Activated CD8-positive, alpha-beta memory T cell treated with anti-CD3 and anti-CD28 coated beads, Interleukin-2, amount 50 U/mL, for 24 hours (primary cell): Measurements from ENCODE around the gene SERPINB1.
A peak's percentile ranks its signal among the peaks of the same experiment; 100 is the strongest.
"Not testable (repeated sequence)": the region's sequence is repeated elsewhere in the genome, so short reads cannot be mapped to it uniquely, and the experiment has no call there.

Experiments
- DNase-seq: peaks from one replicate; pipeline ENCODE4 v3.0.0-alpha.2; 2020; ENCODE audit errors: extremely low read depth

SERPINB1 gene

GRCh38 chr6:2841264-2842138 is at the start of gene SERPINB1:
TSS of gene SERPINB1 (minus strand) at chr6:2841863. CDS start at chr6:2840586, 1,277 bp downstream.
- peak; percentile 61 for DNase-seq

GRCh38 chr6:2890976-2891767 is 49.5 kb upstream of the SERPINB1 start:
- no peak for DNase-seq

DNA sequence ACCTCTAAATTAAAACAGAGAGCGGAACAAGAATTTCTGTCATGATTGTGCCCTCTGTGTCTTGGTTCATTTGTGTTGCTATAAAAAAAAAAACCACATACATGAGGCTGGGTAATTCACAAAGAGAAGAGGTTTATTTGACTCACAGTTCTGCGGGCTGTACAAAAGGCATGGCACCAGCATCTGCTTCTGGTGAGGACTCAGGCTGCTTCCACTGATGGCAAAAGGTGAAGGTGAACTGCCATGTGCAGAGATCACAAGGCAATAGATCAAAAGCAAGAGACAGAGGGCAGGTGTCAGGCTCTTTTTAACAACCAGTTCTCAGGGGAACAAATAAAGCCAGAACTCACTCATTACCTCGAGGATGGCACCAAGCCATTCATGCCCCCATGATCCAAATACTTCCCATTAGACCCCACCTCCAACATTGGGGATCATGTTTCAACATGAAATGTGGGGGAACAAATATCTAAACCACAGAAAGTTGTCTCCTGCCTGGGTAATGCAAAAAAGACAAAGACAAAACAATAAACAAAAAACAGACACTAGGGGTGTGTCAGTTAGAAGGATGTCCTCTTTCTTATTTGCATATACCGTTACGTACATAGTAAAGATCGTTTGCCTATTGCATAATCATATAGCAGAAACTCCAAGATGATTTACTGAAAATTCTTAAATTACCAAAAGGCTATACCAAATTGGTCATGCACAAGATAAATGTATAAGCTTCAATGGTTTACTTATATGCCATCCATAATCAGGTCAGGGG is 44.5 kb upstream of the SERPINB1 start:
- no peak for DNase-seq

GRCh38 chr6:2884804-2885203 is 43.1 kb upstream of the SERPINB1 start:
- DNase-seq = no peak

GRCh38 chr6:2883673-2884072 is 42.0 kb upstream of the SERPINB1 start:
- no peak for DNase-seq

GRCh38 chr6:2881423-2881822 is 39.8 kb upstream of the SERPINB1 start:
- DNase-seq = no peak

DNA sequence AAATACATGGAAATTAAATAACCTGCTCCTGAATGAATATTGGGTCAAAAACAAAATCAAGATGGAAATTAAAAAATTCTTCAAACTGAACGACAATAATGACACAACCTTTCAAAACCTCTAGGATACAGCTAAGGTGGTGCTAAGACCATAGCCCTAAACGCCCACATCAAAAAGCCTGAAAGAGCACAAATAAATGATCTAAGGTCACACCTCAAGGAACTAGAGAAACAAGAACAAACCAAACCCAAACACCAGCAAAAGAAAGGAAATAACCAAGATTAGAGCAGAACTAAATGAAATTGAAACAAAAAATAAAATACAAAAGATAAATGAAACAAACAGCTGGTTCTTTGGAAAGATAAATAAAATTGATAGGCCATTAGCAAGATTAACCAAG is 38.5 kb upstream of the SERPINB1 start:
- DNase-seq = not testable (repeated sequence)

DNA sequence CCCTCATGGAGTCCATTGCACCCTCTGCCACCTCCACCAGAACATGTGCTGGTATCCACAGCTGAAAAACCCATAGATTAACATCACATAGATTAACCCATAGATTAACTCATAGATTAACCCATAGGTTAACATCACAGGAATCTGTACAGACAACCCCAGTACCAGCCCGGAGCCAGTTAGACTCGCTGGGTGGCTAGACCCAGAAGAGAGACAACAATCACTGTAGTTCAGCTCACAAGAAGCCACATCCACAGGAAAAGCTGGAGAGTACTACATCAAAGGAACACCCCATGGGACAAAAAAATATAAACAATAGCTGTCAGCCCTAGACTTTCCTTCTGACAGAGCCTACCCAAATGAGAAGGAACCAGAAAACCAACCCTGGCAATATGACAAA is 36.3 kb upstream of the SERPINB1 start:
- DNase-seq = no peak

DNA sequence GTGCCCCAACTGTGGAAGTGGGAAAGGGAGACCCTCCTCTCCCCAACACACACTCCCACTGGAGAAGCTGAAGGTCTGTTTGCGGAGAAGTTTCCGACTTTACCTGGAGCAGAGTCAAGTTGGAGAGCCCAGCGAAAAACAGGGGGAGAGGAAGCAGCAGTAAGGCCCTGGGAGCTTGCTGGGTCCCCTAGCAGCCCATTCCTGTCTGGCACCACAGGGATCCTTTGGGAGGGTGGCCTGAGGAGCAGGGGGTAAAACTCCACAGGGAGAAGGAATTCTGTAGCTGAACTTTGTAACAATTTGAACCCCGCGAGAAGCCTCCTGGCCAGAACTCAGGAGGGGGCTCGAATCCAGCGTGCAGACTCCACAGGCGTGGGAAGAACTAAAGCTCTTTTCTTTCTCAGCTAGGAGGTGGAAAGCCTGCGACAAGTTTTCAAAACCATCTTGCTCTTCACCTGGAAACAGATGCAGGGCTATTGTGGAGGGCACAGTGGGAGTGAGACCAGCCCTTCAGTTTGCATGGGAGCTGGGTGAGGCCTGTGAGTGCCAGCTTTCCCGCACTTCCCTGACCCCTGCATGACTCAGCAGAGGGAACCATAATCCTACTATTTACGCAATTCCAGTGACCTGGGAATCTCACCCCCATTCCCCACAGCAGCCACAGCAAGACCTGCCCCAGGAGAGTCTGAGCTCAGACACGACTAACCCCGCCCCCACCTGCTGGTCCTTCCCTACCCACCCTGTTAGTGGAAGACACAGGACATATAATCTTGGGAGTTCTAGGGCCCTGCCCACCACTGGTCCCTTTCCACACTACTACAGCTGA is 35.6 kb upstream of the SERPINB1 start:
- DNase-seq = no peak

GRCh38 chr6:2876210-2877056 is 34.8 kb upstream of the SERPINB1 start:
- no peak for DNase-seq

DNA sequence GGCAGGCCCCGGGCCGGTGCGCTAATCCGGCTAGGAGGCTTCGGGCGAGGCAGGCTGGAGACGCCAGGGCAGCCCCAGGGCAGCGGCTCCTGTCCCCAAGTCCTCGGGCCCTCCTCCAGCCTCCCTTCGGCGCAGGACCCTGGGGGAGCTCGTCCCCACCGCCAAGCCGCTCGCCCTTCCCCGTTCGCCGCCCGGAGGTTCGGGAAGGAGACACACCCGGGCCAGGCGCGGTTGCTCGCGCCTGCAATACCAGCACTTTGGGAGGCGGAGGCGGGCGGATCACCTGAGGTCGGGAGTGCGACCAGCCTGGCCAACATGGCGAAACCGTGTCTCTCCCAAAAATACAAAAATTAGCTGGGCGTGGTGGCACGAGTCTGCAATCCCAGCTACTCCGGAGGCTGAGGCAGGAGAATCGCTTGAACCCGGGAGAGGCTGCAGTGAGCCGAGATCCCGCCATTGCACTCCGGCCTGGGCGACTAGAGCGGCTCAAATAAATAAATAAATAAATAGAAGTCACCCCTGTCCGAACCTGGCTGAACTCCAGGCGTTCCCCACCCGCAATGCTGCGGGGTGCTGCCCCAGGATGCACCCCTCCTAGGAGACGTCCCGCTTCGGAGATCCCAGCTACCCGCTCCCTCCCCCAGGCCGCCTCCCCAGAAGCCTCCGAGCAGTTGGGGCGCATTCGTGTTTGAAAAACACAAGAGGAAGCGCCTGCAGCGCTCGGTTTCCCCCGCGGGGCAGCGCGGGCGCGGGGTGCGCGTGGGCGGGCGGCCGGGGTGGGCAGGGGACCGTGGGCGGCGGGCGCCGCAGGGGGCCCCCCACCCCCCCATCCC is 33.9 kb upstream of the SERPINB1 start:
- DNase-seq = no peak

DNA sequence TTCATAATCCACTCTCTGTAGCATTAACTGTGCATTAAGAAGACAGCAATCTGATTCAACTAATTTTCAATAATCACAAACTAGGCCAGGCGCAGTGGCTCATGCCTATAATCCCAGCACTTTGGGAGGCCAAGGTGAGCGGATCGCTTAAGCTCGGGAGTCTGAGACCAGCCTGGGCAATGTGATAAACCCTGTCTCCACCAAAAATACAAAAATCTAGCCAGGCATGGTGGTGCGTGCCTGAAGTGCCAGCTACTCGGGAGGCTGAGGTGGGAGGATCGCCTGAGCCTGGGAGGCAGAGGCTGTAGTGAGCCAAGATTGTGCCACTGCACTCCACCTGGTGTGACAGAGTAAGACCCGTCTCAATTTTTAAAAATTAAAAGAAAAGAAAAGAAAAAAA is 32.0 kb upstream of the SERPINB1 start:
- no peak for DNase-seq

GRCh38 chr6:2872423-2873358 is 31.0 kb upstream of the SERPINB1 start:
- no peak for DNase-seq

- no peak for DNase-seq
Observed at GRCh38 chr6:2871953-2872352, 30.3 kb upstream of the SERPINB1 start.

- no peak for DNase-seq
Observed at GRCh38 chr6:2871102-2871501, 29.4 kb upstream of the SERPINB1 start.

- DNase-seq = no peak
Observed at GRCh38 chr6:2870046-2870636, 28.5 kb upstream of the SERPINB1 start.

GRCh38 chr6:2868637-2869036 is 27.0 kb upstream of the SERPINB1 start:
- DNase-seq = no peak
